CD4-positive, alpha-beta T cell treated with Interleukin-4 for 4 hours (primary cell): ENCODE data around the gene SERPINH1.

ENCODE experiments used
- DNase-seq: peaks from one replicate; pipeline ENCODE4 v3.0.0-alpha.2; 2020

Gene SERPINH1

DNA sequence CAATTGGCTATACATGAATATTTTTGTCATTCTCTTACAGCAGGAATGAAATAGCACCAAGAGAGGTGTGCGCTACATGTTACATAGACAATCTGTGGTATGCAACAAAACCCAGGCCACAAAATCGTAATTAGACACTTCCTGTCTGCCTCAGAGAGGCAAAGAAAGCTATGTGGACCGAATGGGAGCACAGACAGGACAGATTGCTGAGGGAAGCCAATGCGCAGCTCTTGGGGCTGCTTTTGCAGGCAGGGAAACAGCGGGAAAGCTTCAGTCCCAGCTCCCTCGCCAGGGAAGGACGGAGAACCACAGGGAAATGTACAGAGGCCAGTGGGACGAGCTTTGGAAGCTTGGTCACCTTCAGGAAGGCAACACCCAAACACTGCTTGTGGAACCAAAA is 40.9 kb downstream of the SERPINH1 start:
- no peak for DNase-seq

DNA sequence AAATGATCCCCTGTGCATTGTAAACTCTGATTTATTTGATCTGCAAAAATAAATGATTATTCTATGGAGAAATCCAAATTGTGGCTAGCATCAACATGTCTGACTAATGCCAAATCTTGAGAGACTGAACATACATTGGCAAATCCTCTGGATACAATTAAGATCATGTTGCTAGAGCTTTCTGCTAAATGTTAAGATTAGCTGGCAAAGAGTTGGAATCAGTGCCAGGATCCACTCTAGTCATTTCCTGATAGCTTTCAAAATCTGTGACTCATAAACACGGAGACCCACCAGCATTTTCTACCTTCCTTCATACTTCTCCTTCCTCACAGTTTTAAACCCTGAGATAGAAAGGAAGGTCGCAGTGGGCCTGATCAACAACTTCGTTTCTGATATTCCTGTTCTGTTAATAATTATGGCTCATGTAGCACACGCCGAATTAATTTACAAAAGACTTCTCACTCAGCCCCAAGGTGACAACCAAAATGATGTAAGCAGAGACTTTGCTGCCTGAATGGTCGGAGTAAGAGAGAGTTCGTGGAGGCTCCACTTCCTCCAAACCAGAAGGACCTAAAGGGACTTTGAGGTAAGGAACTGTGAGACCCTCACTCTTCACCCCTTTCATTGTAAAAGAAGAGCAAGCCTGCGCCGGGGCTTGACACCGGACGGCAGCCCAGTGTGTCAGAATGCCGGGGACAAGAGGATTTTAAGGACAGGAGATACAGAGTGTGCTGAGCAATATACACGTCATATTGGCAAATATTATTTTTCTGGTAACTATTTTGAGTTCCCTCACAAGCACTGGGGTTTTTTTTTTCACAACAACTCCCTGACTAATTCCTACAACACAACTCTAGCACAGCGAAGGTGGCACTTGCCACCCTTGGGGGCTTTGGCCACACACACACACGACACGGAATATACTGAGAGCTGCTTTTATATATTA is 42.0 kb downstream of the SERPINH1 start:
- DNase-seq = no peak

DNA sequence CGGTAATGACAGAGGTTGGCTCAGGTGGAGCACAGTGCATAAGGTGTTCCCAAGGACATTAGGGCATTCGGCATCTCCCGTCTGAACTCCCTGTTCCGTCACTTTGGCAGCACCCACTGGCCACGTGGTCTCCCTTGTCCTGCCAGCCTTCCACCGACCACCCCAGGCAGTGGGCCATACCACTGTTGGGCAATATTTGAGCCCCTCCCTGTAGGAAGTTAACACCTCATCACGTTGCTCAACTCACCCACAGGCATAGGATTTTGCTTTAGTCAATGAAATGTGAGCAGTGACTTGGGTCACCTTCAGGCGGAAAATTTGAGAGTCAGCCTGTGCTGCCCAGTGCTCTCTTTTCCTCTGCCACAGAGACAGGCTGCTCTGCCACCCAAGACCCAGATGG is 44.0 kb downstream of the SERPINH1 start:
- DNase-seq = no peak

DNA sequence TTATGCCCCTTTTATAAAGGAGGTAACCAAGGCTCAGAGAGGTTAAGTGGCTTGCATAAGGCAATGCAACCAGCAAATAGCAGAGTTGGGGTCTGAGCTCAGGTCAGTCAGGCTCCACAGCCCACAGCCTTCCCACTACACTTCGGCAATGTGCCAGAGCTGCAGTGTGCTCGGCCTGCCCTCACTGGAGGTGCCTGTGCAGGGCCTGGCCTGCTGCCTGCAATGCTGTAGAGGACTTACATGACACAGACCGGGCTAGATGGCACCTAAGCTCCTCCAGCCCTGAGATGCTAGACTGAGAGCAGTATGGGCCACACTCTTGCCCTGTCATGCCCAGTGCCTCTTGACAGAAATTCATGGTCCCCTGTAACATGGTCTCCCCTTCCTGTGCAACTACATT is 49.8 kb downstream of the SERPINH1 start:
- no peak for DNase-seq

DNA sequence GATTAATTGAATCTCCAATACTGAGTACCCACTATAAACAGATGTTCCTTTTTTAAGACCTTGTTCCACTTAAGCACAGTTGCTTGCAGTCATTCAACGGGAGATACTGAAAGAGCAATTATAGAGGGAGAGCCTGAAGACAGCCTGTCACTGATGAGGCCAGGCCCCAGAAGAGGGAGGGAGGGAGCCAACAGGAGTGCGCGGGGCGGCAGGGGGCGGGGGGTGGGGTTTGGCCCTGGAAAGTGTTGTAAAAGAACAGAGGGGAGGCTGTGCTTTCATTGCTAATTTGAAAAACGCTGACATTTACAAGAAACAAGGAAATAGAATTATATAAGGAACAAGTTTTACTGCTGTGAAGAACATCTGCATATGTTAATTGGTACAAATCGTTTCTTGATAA is 53.7 kb downstream of the SERPINH1 start:
- no peak for DNase-seq

DNA sequence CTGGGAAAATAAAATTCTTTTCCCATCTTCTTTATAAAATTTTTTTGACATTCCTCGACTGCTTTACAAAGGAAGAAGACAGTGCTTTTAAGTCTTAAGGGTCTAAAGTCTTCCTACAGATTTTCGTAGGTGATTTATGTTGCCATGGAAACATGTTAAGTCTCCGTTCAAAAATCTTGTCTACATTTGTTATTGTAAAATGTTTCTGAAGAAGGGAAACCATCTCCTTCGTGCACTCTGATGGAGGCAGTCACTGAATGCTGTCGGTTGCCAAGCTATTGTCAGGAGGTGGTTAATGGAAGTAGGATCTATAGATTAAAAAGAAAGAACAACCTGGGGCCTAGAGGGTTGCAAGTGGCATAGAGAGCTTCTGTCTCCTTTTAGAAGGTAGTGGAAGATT is 54.2 kb downstream of the SERPINH1 start:
- no peak for DNase-seq
